Measurements from ENCODE around the gene EBP. TPM values are rescaled to one million over a fixed set of nuclear protein-coding genes. Genes with fewer than 3 reads are reported as not detected.

The EBP gene
- 204 and 222 TPM in 2 replicates for total RNA-seq

GRCh38 chrX:48521353-48522243 lies at the start of gene EBP:
Gene EBP (plus strand): TSS chrX:48521808. CDS start chrX:48523772, 1,964 bp downstream.

GRCh38 chrX:48475774-48476577 lies 45.6 kb upstream of the EBP start, which contains the start of gene FTSJ1:
Gene FTSJ1 (plus strand): TSS chrX:48476199. CDS start chrX:48478048, 1,849 bp downstream.

GRCh38 chrX:48508400-48509244 lies 13.0 kb upstream of the EBP start, which contains the start of gene PORCN:
Gene PORCN (plus strand): TSS chrX:48508992. CDS start chrX:48509821, 829 bp downstream.

GRCh38 chrX:48539345-48540027 lies 17.9 kb downstream of the EBP start, which contains the start of gene TBC1D25:
Gene TBC1D25 (plus strand): TSS chrX:48539714. CDS start chrX:48539798, 84 bp downstream.

GRCh38 chrX:48574270-48575266 lies 53.0 kb downstream of the EBP start, which contains the start of gene RBM3:
Gene RBM3 (plus strand): TSS chrX:48574484. CDS start chrX:48575181, 697 bp downstream.

Other genes starting within 250 kb of the EBP start
- not detected in 2 replicates for gene SSX3, start 165.1 kb upstream of the EBP start, total RNA-seq
- gene SSX4, start 138.3 kb upstream of the EBP start, total RNA-seq: not detected in 2 replicates
- not detected in 2 replicates for gene SSX4B, start 109.8 kb upstream of the EBP start, total RNA-seq
- gene SLC38A5, start 51.5 kb upstream of the EBP start, total RNA-seq: 62.4 and 76.1 TPM in 2 replicates
- 119 and 132 TPM in 2 replicates for gene FTSJ1, start 45.6 kb upstream of the EBP start, total RNA-seq
- 10.5 and 20.2 TPM in 2 replicates for gene PORCN, start 12.8 kb upstream of the EBP start, total RNA-seq
- 8.7 and 10.7 TPM in 2 replicates for gene TBC1D25, start 17.9 kb downstream of the EBP start, total RNA-seq
- gene RBM3, start 52.7 kb downstream of the EBP start, total RNA-seq: 299 and 329 TPM in 2 replicates
- gene WDR13, start 75.7 kb downstream of the EBP start, total RNA-seq: 163 and 169 TPM in 2 replicates
- gene WAS, start 162.0 kb downstream of the EBP start, total RNA-seq: 0.58 TPM in 1 of 2 replicates, not detected in the other
- gene SUV39H1, start 174.9 kb downstream of the EBP start, total RNA-seq: 10.5 and 10.7 TPM in 2 replicates
- not detected in 2 replicates for gene GLOD5, start 239.9 kb downstream of the EBP start, total RNA-seq